ENCODE results near the gene ADAMTS2.

The ADAMTS2 gene

DNA sequence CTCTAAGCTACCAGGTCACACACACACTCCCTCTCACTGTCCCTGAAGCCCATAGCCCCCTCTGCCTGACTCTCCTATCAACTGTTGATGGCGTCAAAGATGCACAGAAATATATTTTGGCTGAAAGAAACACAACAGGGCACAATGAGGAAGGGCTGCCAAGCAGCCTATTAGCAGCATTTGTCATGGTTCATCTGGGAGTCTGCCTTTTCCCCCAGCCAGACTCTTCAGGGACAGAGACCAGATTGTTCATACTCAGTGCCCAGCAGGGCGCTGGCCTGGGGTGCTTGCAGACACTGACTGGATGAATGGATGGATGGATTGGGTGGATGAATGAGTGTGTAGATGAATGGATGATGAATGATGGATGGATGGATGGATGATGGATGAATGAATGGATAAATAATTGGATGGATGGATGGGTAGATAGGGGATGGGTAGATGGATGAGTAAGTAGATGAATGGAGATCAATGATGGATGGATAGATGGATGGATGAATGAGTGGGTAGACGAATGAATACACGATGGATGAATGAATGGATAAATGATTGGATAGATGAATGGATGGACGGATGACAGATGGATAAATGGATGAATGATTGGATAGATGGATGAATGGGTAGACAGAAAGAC lies 90.5 kb downstream of the ADAMTS2 start:
- no peak for DNase-seq (ENCODE audit: low read depth)

DNA sequence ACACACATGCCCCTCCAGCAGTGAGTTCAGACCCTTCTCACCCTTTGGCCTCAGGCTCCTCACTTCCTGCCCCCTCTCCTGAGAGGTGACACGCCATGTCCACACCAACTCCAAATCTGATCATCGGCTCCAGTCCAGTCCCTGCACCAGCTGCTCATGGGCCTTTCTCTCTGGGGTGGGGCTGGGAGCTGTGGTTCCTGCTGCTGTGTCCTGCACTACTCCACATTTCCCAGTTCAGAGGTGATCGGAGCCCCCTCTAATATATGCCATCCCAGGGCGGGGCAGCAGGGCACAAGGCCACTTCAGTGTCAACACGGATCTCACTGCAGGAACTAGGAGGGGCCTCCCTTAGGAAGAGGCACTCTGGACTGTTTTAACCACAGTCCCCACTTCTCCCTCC lies 91.5 kb downstream of the ADAMTS2 start:
- no peak for DNase-seq (ENCODE audit: low read depth)

DNA sequence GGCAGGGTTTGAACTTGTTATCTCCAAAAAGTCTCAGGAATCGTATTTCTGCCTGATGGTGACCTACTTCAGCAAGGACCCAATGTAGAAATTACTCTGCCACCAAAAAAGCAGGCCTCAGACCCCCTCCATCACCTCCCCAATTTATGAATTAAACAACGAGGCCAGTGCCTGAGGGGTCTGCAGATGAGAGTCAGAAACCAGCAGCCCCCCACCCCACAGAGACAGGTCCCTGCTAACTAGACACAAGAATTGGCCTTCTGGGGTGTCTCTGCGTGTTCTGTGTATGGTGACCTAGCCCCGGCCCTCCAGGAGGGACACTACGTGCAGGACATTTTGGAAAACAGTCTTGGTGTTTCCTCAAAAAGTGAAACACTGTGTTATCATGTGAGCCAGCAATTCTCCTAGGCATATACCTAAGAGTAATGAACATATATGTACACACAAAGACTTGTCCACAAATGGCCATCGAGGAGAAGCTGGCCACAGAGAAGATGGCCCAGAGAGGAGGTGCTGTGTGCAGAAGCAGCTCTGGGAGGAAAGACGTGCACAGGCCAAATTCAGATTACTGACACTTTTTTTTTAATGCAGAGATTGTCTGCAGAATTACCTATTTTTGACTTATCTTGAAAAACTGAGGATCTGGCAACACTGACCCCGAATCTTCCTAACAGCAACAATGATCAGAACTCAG lies 93.8 kb downstream of the ADAMTS2 start:
- DNase-seq (ENCODE audit: low read depth), result no peak

DNA sequence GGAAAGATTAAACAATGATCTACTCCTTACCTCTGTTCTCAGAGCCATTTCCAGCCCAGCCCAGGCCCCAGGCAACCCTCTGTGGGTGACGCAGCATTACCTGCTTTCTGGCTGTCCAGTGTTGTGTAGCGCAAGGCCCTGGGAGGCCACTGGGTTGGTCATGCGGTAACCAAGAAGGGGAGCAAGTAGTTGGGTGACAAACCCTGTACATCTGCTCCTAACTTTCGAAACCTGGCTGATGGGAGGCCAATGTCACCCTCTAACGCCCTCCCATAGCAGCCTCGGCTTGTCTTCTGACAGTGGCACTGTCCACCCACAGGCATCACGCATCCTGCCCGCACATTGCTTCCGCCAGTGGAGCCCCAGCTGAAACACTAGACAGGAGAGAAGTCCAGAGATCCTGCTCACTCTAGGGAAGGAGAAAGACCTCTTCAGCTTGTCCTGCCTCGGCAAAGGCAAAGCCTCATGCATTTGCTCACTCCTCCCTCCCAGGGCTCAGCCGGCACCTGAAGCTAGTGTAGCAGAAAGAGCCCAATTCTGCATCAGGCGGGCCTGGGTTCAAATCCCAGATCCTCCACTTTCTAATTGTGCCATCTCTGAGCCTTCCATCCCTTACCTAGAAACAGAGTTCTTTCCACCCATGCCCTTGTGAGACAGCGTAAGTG lies 94.6 kb downstream of the ADAMTS2 start:
- DNase-seq (ENCODE audit: low read depth), result no peak

DNA sequence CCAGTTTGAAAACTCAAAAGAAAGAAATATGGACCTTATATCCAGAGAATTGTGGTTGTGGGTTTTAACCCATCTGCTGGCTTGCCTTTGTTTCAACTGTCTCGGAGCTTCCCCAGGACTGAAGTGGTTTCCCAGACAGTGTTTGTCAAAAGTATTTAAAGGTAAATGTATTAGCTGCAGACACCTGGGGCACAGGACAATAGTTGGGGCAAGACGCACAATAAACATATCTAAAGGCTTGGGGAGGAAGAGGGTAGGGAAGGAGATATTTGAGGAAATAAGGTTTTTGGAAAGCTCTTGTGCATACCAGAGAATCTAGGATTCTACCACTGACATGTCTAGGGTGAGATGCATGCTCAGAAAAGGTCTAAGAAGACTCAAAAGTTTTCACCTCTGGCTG lies 99.0 kb downstream of the ADAMTS2 start:
- DNase-seq (ENCODE audit: low read depth), result no peak

DNA sequence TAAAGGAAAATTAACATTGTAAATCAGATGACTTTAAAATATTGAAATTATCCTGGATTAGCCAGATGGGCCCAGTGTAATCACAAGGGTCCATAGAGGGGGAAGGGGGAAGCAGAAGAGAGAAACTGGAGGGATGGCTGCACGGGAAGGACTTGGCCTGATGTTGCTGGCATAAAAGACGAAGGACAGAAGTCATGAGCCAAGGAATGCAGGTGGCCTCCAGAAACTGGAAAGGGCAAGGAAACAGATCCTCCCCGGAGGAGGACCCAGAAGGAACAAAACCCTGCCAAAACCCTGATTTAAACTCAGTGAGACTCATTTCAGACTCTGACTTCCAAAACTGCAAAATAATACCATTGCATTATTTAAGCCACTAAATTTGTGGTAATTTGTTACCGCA lies 100.2 kb downstream of the ADAMTS2 start:
- DNase-seq (ENCODE audit: low read depth), result no peak

DNA sequence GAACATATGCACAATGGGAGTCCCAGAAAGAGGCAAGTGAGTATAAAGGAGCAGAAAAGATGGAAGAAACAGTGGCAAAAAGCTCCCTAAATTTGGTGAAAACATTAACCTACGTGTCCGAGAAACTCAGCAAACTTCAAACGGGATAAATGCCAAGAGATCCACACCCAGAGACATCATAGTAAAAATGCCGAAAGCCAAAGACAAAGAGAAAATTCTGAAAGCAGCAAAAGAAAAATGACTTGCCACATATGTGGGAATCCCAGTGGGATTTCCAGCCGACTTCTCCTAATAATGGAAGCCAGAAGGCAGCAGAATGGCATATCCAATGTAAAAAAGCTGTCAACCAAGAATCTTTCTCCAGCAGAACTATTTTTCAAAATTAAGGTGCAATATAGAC lies 101.2 kb downstream of the ADAMTS2 start:
- no peak for DNase-seq (ENCODE audit: low read depth)

DNA sequence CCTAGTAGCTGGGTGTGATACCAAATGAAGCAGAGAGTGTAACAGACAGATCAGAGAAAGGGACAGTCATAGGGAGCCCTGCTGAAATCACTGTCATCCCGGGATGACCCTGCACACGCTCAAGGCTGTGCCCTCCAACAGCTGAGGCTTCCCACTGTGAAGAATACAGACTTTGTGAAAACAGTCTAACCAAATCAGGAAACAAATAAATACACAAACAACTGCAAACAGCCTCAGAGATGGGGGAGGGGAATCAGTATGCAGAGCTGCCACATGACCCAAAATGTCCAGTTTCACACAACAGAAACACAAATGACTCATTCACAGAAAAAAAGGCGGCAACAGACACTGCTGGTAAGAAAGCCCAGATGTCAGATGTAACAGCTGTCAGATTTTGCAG lies 101.9 kb downstream of the ADAMTS2 start:
- DNase-seq (ENCODE audit: low read depth), result no peak

DNA sequence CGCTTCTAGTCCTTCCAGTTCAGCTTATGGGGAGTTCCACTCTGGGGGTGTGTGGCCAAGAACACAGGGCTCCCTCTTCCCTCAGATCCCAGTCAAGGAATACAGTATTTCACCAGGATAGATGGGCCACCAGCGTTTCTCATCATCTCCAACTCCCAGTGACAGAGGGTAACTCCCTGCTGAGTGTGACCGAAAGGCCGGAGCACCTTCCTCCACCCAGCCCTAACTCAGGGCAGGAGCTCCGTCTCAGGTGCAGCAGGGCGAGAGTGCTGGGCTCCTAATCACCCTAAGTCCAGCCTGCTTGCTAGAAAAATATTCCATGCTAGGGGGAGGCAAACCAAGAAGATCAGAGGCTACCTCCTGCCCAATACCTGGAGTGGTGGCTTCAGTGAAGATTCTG lies 102.6 kb downstream of the ADAMTS2 start:
- DNase-seq (ENCODE audit: low read depth), result no peak

DNA sequence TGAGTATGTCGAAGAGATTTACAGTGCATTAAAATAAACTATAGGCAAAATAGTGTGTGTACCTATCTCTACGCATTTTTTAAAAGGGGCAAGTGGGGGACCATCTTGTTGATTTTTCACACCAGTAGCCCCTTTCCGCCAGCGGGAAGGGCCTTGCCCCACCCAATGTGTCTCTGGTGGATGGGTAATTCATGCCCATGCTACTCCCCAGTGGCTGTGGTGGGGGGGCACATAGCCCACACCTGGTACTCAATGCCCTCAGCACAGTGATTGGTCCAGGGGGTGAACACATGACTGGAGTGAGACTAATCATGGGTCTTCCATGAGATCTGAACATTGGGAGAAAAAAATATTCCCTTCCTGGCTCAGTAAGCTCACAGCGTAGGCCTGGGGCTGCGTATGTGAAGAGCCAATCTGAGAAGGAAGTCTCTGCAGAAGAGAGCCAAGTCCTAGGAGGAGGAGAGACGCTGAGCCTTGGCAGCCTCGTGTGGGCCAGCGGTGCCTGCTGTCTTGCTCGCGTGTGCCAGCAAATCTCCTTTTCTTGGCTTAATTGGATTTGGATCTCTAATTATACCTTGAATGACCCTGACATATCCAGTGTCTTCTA lies 103.4 kb downstream of the ADAMTS2 start:
- no peak for DNase-seq (ENCODE audit: low read depth)

DNA sequence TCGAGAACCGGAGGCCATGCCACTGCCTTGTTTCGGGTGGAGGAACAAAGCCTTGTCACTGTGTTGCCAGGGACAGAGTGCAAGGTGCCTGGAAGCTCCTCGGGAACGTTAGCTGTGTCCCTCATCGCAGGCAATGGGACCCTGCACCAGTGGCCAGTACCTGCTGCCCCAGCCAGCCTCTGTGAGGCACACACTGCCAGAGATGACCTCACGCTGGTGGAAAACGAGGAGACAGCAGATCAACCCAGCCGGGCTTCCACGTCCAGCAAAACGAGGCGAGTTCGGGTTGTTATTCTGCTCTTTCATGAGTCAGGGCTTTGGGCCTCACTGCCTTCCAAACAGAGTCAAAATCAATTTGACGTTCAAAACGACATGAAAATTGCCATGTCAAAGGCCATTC lies 104.1 kb downstream of the ADAMTS2 start:
- DNase-seq (ENCODE audit: low read depth), result no peak

DNA sequence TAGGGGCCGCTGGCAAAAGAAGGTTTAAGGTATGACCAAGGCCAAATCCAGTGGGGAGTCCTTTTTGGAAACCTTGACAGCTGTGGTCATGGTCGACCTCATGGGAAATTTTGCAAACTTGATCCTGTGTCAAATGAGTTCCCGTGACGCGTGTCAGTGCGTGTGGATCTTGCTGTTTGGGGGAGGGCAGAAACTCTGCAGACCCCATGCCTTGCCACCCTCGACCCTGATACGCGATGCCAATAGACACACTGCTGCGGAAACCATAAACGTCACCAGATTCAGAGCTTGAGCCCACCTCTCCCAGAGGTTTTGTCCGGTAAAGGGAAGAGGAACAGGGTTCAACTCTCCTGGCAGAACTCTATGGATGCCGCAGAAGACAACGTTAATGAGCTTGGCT lies 104.7 kb downstream of the ADAMTS2 start:
- DNase-seq (ENCODE audit: low read depth), result no peak

DNA sequence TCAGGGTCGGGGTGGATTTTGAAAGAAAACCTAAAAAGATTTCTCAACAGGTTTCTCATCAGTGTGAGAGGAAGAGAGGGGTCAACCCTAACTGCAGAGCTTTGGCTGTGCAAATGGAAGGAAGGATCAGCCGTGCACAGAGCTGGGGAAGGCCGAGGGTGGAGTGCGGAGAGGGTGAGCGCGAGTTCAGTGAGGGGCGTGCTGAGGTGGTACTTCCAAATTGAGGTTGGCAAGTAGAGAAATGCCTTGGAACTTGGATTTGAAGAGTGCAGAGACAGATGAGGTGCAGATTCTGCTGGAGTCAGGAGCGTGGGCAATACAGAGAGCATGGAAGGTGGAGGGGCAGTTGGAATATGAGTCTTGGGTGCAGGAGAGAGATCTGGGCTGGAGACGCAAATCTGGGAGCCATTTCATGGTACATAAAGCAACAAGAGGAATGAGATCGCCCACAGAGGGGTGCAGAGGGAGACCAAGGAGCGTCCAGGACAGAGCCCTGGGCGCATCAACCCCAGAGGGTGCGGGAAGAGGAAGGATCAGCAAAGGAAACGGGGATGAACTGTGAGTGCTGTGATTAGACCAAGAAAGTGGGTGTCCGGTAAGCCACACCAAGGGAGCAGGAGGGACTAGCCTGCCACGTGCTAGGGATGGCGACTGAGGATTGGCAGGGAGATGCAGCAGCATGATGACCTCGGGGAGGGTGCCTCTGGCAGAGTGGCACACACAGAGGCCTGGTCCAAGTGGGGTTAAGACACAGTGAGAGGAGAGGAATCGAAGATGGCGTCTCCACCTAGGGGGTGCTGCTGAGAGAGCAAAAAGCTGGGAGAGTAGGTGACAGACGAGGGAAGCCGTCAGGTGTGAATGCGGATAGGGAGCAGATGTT lies 105.8 kb downstream of the ADAMTS2 start:
- DNase-seq (ENCODE audit: low read depth), result no peak

DNA sequence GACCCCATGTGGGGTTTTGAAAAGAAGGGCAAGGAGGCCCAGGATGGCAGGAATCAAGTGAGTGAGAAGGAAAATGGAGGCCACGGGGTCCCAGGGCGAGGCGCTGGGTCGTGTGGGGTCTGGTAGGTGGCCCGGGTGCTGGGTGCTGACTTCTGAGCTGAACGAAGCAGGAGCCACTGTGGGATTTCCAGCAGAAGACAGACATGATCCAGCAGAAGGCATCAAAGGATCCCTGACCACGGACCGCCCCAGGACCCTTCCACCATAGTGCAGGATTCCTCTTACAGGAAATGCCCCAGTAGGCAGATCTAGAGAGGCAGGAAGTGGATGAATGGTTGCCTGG lies 106.7 kb downstream of the ADAMTS2 start:
- no peak for DNase-seq (ENCODE audit: low read depth)

DNA sequence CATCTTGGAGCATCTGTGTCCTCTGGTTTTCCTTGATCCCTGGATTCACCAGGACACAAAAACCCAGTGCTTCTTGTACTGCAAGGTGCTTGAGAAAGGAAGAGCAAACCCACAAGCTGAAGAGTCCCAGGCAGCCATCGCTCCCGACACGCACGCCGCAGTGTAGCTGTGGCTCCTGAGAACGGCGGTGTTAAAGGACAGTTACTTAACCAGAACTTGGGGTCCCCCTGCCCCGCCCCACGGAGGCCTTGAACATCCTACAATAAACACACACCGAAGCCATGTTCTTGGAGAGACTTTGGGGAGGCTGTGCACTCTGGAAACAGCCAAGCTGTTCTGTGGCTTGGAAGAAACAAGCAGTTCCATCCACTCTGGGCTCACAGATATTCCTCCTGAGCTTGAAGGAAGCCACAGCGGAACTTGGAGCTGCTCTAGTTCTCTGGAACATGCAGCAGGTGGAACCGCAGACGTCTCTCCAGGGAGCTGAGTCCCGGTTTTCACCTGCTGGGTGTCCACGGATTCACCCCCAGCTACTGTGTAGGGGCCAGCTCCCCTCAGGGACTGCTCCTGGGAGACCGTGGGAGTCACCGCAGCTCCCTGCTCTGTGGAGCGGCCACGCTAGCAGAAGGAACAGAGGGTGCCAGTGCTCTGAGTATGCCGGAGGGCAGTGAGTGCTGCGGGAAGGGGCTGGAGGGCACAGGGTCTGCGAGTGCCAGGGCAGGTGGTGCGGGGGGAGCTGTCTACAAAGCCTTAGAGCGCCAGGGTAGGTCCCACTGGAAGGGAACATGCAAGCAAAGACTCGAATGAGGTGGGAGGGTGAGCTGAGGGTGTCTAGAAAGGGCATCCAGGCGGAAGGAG lies 107.3 kb downstream of the ADAMTS2 start:
- no peak for DNase-seq (ENCODE audit: low read depth)

DNA sequence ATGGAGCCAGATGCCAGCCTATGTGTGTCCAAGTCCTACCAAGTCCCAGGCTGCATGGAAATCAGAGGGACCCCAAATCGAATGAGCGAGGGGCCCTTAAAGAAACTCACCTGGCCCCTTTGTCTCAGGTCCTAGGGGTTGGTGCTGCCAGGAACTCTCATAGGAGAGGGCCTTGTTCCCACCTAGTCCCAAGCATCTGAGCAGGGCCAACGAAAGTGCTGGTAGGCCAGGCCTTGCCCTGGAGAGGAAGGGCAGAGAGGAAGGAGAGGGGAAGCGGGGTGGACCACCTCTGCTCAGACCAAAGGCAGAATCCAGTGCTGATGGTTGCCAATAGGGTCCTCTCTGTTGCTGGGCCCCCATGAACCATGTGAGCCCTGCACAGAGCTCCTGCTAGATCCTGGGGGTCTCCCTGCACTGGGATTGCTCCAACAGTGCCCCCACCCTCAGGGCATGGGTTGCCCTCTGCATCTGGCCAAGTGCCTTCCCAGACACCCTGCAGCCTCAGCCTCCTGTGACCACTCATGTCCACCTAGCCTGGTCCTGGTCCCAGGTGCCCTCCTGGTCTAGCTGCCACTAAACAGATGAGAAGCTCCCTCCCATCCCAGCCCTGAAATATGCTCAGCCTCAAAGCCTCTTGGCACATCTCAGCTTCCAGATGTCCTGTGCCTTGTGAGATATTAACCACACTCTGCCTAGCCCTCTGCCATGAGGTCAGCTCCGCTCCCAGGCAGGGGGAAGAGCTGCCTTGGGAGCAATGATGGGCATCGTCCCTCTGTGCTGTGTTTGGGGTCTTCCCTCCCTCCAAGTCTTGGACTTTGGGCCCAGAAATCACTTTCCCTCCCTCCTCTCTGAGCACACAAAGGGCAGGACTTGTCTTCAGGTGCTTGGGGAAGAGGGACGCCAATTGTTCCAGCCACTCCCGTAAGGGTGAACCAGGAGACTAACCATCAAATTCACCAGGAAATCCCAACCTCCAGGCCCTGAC lies 109.6 kb downstream of the ADAMTS2 start:
- no peak for DNase-seq (ENCODE audit: low read depth)

DNA sequence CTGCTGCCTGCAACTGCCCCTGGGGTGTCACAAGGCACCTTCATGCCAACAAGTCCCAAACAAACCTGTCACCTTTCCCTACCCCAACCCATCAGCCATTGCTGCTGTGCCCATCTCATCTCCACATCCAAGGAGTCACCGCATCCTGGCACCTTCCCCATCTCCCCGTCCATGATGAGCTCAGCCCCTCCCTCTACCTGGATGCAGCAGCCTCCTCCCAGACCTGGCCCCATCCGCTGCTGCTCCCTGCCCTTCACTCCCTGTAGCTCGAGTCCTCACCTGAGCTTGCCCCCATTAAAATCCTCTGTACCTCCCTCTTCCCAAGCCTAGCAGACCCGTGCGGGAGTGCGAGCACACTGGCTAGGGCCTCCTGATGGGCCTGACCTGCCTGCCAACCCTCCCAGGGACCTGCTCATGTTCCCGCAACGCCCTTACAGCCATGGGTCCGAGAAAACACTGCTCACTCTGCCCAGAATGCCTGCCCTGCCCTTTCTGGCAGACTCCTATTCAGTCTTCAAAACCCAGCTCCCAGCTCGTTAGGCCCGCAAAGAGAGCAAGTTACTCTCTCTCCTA lies 110.6 kb downstream of the ADAMTS2 start:
- DNase-seq (ENCODE audit: low read depth), result no peak

DNA sequence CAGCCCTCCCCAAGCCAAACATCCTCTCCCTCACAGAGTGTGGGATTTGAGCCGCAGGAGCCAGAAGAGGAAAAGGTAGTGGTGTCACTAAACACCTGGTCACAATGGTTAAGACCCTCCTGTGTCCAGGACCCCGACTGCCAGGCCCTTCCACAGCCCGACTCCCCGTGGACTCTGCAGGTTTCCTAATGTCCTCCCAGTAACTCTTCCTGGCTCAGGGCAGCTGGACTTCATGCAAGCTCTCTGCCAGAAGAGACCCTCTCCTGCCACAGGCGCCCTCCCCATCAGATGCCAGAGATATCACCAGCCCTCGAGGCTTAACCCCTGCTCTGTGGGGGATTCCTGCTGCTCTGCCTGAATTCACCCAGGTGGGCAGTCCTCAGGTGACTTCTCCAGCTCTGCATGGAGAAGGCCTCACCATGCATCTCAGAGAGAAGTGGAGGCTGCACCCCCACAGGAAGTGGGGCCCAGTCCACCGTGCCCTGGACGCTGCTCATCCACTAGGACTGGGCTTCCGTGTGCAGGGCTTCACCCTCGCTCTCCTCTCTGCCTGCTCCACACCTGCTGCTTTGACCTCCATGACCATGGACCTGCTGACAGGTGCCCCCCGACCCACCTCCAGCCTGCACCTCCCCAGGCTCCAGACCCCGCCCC lies 111.2 kb downstream of the ADAMTS2 start:
- no peak for DNase-seq (ENCODE audit: low read depth)

DNA sequence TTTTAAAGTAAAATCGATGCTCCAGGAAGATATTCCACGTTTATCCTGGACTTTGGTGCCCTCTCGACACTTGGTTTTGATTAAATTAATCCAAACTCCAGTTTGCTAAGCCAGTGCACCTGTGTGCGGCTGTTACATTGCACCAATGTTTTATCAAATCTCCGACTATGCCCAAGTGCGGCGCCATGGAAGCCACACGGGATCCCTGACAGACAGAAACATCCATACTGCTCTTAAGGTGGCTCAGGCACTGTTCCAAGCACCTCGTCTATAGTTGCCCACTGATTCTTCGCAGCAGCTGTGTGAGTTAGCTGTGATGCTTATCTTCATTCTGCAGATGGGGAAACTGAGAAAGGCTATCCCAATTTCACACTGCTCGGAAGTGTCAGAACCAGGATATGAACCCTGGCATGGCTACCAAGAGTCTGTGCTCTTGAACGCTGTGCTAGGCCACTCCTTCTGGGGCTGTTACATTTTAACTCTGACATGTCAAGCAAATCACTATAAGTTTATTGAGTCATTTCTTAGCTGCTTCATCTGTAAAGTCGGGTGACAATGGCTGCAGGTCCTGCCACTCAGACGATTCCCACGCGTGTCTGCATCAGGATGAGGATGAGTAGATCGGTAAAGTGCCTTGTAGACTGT lies 113.0 kb downstream of the ADAMTS2 start:
- no peak for DNase-seq (ENCODE audit: low read depth)

All from stimulated activated CD8-positive, alpha-beta memory T cell treated with anti-CD3 and anti-CD28 coated beads, Interleukin-7, amount 100 ng/mL, for 24 hours (primary cell).